Lower leg skin (tissue), 3 donors: ENCODE results near the gene PATJ.

Experiments
- POLR2A ChIP-seq, 2 donors: fragments of 450-650 bp; IDR thresholded peaks; one replicate each; pipeline ENCODE4 v1.6.1; 2016 to 2017; ENCODE audit warnings: antibody characterized with exemption in 2 of 2, mild to moderate bottlenecking in 1 of 2, moderate library complexity in 1 of 2
- TF ChIP-seq, protein P1 (sequence below), 3 donors: fragments of 450-650 bp; IDR thresholded peaks; one replicate each; pipeline ENCODE4 v1.5.1; 2016; ENCODE audit warnings: antibody characterized with exemption in 3 of 3, mild to moderate bottlenecking in 3 of 3, moderate library complexity in 2 of 3

DNA sequence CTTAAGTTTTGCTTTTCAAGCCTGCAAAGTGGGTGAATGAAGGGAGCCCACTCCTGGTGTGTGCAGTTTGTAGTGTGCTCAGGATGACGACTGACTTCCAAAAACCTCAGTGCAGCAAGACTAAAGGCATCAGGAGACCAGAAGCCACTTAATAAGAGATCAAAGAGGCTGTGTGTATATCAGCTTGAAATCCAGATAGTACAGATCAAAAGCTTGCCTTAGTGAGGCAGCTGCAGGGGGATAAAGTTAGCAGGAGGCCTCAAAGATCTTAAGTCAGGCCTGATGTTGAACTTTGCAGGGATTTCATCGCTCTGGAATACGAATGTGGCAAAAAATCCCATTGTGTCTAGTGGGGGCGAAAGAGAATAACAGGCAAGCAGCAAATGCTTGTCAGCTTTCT lies 99.8 kb downstream of the PATJ start:
- TF ChIP-seq, protein P1, sequence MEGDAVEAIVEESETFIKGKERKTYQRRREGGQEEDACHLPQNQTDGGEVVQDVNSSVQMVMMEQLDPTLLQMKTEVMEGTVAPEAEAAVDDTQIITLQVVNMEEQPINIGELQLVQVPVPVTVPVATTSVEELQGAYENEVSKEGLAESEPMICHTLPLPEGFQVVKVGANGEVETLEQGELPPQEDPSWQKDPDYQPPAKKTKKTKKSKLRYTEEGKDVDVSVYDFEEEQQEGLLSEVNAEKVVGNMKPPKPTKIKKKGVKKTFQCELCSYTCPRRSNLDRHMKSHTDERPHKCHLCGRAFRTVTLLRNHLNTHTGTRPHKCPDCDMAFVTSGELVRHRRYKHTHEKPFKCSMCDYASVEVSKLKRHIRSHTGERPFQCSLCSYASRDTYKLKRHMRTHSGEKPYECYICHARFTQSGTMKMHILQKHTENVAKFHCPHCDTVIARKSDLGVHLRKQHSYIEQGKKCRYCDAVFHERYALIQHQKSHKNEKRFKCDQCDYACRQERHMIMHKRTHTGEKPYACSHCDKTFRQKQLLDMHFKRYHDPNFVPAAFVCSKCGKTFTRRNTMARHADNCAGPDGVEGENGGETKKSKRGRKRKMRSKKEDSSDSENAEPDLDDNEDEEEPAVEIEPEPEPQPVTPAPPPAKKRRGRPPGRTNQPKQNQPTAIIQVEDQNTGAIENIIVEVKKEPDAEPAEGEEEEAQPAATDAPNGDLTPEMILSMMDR (IDR thresholded peaks at IDR 0.05): no peak
- TF ChIP-seq POLR2A (IDR thresholded peaks at IDR 0.05): no peak
